ENCODE data around the gene TNPO2. TPM values are rescaled to one million over a fixed set of nuclear protein-coding genes. Genes with fewer than 3 reads are reported as not detected.

TNPO2 gene
- total RNA-seq, result 68.1 TPM

- peak in 2 of 3 donors; percentile 58 to 75 for DNase-seq (ENCODE audit: low read depth in 2 of 3, low spot score in 2 of 3)
Measured at GRCh38 chr19:12723641-12724426, at the start of gene TNPO2. TNPO2 (minus strand) TSS chr19:12723932; CDS start chr19:12720977, 2,955 bp downstream.

GRCh38 chr19:12772323-12772722 is 48.6 kb upstream of the TNPO2 start:
- DNase-seq (ENCODE audit: low read depth in 2 of 3, low spot score in 2 of 3), result no peak

DNA sequence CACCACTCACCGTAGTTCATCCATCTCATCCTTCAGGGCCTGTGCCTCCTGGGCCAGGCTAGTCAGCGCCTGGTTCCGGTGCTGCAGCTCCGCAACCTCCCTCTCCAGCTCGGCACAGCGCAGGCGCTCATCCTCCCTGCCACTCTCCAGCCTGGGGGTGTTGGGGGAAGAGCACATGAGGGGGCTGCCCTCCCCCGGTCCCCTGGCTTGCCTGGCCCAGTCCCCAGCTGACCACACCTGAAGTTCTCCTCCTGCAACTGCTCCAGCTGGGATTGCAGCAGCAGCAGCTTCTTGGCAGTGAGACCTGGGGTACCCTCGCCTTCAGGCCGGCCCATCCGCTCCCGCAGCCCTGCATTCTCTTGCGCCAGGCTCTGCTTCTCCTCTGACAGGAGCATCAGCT is 47.2 kb upstream of the TNPO2 start:
- DNase-seq (ENCODE audit: low read depth in 2 of 3, low spot score in 2 of 3), result no peak

- DNase-seq (ENCODE audit: low read depth in 2 of 3, low spot score in 2 of 3), result peak in 1 of 3 donors; percentile 44
Measured at GRCh38 chr19:12769689-12770088, 46.0 kb upstream of the TNPO2 start.

- DNase-seq (ENCODE audit: low read depth in 2 of 3, low spot score in 2 of 3), result no peak
Measured at GRCh38 chr19:12767666-12768065, 43.9 kb upstream of the TNPO2 start.

DNA sequence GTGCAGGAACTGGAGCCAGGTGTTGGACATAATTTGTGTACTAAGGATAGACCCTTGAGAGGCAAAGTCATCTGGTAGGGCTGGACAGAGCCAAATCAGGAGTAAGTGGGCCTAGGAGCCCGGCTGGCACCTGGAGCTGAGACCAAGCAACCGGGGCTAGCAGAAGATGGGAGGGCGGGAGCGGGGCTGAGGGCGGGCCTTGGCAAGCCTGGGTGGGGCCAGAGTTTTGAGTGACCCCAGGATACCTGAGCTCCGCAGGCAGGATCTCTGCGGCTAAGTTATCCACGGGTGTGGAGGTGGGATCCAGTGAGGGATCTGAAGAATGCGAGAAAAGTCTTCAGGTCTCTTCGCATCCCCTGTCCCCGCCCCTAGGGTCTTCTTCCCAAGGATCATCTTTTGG is 43.4 kb upstream of the TNPO2 start:
- DNase-seq (ENCODE audit: low read depth in 2 of 3, low spot score in 2 of 3), result no peak

DNA sequence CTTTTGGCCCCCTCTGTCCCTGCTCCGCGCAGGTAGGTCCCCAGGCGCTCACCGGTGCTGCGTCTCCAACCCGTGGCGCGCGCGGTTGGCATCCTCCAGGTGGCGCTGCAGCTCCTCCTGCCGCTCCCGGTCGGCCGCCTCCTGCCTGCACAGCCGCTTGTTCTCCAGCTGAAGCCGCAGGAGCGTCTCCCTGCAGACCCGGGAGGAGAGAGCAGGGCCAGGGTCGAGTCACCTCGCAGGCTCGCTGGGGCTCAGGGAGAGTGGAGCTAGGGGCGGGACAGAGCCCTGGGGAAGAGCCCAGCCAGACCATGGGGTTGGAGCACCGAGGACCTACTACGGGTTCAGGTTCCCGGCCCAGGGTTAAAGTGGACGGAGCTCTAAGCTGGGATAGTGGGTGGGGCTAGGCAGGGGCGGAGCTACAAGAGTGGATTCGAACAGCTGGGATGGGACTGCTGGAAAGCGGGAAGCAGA is 42.4 kb upstream of the TNPO2 start:
- peak in 1 of 3 donors; percentile 73 for DNase-seq (ENCODE audit: low read depth in 2 of 3, low spot score in 2 of 3)

DNA sequence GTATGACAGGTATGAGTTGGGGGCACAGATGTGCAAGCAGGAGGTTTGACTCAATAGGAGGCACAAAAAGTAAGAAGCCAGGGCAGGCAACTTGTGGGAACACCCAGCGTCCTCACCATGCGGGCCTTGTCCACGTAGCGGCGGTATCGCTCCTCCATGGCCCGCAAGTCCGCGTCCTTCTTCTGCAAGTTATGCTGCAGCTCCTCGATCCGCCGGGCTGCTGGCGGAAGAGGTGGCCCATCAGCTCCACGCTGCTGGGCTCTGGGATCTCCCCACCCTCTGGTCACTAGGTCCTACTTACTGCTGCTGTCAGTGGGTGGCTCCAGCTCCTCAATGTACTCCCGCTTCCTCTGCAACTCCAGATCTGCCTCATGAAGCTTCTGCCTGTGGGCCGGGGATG is 41.0 kb upstream of the TNPO2 start:
- DNase-seq (ENCODE audit: low read depth in 2 of 3, low spot score in 2 of 3), result no peak

DNA sequence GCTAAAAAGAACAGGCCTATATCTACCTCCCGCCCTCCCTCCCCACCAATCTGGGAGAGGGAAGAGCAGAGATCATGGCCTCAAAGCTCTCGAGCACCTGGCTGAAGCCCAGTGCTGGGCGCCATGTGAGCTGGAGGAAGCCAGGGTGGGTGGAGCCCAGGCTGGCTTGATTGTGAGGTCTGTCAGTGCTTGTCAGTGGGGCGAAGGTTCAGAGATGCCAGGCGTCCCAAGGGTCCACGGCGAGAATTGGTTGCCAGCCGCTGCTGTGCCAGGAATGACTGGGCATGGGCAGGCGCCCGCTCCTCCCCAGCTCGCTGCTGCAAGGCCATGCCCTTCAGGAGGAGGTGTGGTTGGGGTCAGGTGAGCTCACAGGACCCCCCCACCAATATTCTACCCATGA is 39.4 kb upstream of the TNPO2 start:
- no peak for DNase-seq (ENCODE audit: low read depth in 2 of 3, low spot score in 2 of 3)

- no peak for DNase-seq (ENCODE audit: low read depth in 2 of 3, low spot score in 2 of 3)
Measured at GRCh38 chr19:12759686-12760085, 36.0 kb upstream of the TNPO2 start.

DNA sequence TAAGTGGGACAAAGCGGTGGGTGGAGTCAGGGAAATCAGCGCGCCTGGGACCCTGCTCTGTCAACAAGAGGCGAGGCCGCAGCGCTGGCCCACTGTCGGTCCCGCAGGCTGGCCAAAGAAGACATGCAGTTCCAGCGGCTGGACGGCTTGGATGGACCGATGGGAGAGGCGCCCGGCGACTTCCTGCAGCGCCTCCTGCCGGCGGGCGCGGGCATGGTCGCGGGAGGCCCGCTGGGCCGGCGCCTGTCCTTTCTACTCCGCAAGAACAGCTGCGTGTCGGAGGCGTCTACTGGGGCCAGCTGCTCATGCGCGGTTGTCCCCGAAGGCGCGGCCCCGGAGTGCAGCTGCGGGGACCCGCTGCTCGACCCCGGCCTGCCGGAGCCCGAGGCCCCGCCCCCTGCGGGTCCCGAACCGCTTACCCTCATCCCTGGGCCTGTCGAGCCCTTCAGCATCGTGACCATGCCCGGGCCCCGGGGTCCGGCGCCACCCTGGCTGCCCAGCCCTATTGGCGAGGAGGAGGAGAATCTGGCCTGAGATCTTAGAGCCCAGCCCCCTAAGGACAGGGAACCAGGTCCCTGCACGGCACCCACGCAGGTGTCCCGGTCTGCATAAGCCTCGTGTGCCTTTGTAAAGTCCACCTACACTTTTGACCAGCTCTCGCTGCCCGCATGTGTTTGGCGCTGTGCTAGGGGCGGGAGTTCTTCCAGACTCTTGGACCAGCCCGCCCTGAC is 34.0 kb upstream of the TNPO2 start:
- DNase-seq (ENCODE audit: low read depth in 2 of 3, low spot score in 2 of 3), result peak in 2 of 3 donors; percentile 75 to 82

GRCh38 chr19:12756150-12756883 is 32.6 kb upstream of the TNPO2 start:
- no peak for DNase-seq (ENCODE audit: low read depth in 2 of 3, low spot score in 2 of 3)

DNA sequence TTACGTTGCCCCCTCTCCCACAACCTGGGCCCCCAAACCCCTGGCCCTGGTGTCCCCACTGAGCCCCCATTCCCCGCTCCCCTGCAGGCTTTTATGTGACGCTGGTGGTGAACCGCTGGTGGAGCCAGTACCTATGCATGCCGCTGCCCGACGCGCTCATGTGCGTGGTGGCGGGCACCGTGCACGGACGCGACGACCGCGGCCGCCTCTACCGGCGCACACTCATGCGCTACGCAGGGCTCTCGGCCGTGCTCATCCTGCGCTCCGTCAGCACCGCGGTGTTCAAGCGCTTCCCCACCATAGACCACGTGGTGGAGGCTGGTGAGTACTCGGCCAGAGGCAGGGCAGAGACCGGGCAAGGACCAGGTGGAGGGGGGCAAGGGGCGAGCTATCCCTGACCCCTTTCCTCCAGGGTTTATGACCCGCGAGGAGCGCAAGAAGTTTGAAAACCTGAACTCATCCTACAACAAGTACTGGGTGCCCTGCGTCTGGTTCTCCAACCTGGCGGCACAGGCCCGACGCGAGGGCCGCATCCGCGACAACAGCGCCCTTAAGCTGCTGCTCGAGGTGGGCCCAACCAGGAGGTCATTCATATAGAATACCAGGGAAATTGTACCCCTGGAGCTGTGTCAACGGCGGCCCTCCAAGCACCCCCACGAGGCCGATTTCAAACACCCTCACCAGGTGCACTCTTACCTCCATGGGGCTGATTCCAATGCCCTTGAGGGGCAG is 30.9 kb upstream of the TNPO2 start:
- DNase-seq (ENCODE audit: low read depth in 2 of 3, low spot score in 2 of 3), result no peak

- no peak for DNase-seq (ENCODE audit: low read depth in 2 of 3, low spot score in 2 of 3)
Measured at GRCh38 chr19:12752056-12752781, 28.5 kb upstream of the TNPO2 start.

GRCh38 chr19:12751635-12752034 is 27.9 kb upstream of the TNPO2 start, which contains the start of gene BEST2:
BEST2 (plus strand) TSS chr19:12751791; CDS start chr19:12752593, 802 bp downstream.
- DNase-seq (ENCODE audit: low read depth in 2 of 3, low spot score in 2 of 3), result no peak

DNA sequence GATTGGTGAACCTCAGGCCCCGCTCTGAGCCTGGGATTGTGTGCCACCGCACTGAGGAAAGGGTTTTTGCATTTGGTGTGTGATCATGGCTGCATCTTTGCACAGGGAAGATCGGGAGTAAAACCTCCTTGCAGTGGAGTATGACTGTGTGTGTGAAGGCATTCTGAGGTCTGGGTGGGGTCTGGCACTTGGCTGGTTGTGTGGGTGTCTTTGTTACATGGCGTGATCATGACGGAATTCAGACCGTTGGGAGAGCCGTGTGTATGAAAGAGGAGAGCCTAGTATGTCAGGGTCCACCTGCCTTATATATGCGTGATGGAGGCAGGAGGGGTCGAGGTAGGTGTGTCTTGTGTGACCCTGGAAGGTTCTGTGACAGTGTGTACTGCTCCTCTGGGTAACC is 27.1 kb upstream of the TNPO2 start:
- DNase-seq (ENCODE audit: low read depth in 2 of 3, low spot score in 2 of 3), result no peak

- no peak for DNase-seq (ENCODE audit: low read depth in 2 of 3, low spot score in 2 of 3)
Measured at GRCh38 chr19:12749938-12750521, 26.3 kb upstream of the TNPO2 start.

- DNase-seq (ENCODE audit: low read depth in 2 of 3, low spot score in 2 of 3), result no peak
Measured at GRCh38 chr19:12748489-12748888, 24.8 kb upstream of the TNPO2 start.

GRCh38 chr19:12745166-12745897 is 21.6 kb upstream of the TNPO2 start:
- no peak for DNase-seq (ENCODE audit: low read depth in 2 of 3, low spot score in 2 of 3)

Data from hematopoietic multipotent progenitor cell (in vitro differentiated cells).